GM23338 (cell line): ENCODE data around the gene MRPL38. TPM values are rescaled to one million over a fixed set of nuclear protein-coding genes. Genes with fewer than 3 reads are reported as not detected.

Experiments used
- ATAC-seq: fragments of 200-7000 bp; cut with Tn5 transposase; 3 replicates; pipeline ENCODE4 v1.9.1; 2020
- DNase-seq: peaks from one replicate; pipeline ENCODE4 v3.0.0-alpha.2; 2015; ENCODE audit warnings: low spot score
- H2AFZ ChIP-seq: fragments of 200-600 bp; sonication (generic); 2 replicates; pipeline ENCODE4 v1.8.0; 2016; ENCODE audit warnings: antibody characterized with exemption, mild to moderate bottlenecking, moderate library complexity
- H3F3A ChIP-seq: fragments of 200-600 bp; sonication (generic); replicated peaks from 2 replicates; pipeline ENCODE4 v1.8.0; 2017; ENCODE audit warnings: antibody characterized with exemption, mixed run types, low read depth
- H3K27ac ChIP-seq: fragments of 200-600 bp; sonication (generic); 2 replicates; pipeline ENCODE4 v1.6.1; 2016; ENCODE audit warnings: low read depth
- H3K27me3 ChIP-seq: fragments of 200-600 bp; sonication (generic); 2 replicates; pipeline ENCODE4 v1.8.0; 2016; ENCODE audit warnings: mild to moderate bottlenecking, mixed run types, moderate library complexity; ENCODE audit not compliant: insufficient read depth
- H3K36me3 ChIP-seq: fragments of 200-600 bp; sonication (generic); 2 replicates; pipeline ENCODE4 v1.8.0; 2016; ENCODE audit warnings: mild to moderate bottlenecking; ENCODE audit not compliant: insufficient read depth
- H3K4me1 ChIP-seq: fragments of 200-600 bp; sonication (generic); 2 replicates; pipeline ENCODE4 v1.8.0; 2016; ENCODE audit warnings: mild to moderate bottlenecking, moderate library complexity; ENCODE audit not compliant: insufficient read depth
- H3K4me2 ChIP-seq: fragments of 200-600 bp; sonication (generic); 2 replicates; pipeline ENCODE4 v1.7.1; 2017; ENCODE audit warnings: mixed run types
- H3K4me3 ChIP-seq: fragments of 200-600 bp; sonication (generic); 2 replicates; pipeline ENCODE4 v1.6.1; 2016; ENCODE audit warnings: mixed run types
- H3K79me2 ChIP-seq: fragments of 200-600 bp; sonication (generic); replicated peaks from 2 replicates; pipeline ENCODE4 v1.8.0; 2017; ENCODE audit warnings: mild to moderate bottlenecking; ENCODE audit not compliant: insufficient read depth
- H3K9me2 ChIP-seq: fragments of 200-600 bp; sonication (generic); 2 replicates; pipeline ENCODE4 v1.8.0; 2017; ENCODE audit not compliant: insufficient read depth
- H4K20me1 ChIP-seq: fragments of 200-600 bp; sonication (generic); replicated peaks from 2 replicates; pipeline ENCODE4 v1.8.0; 2017; ENCODE audit warnings: mild to moderate bottlenecking; ENCODE audit not compliant: insufficient read depth
- H3K27ac Mint-ChIP-seq: 2 replicates; pipeline ENCODE4 v1.8.0; 2020; ENCODE audit warnings: inconsistent platforms, mild to moderate bottlenecking, moderate library complexity, mixed read lengths
- H3K27me3 Mint-ChIP-seq: 3 replicates; pipeline ENCODE4 v1.8.0; 2022; ENCODE audit warnings: low read depth, mild to moderate bottlenecking, moderate library complexity, mixed read lengths, inconsistent platforms; ENCODE audit not compliant: insufficient read depth, poor library complexity
- H3K36me3 Mint-ChIP-seq: 3 replicates; pipeline ENCODE4 v1.8.0; 2021; ENCODE audit warnings: low read depth, mild to moderate bottlenecking, inconsistent platforms, moderate library complexity, mixed read lengths
- H3K4me1 Mint-ChIP-seq: 3 replicates; pipeline ENCODE4 v1.8.0; 2020; ENCODE audit warnings: mild to moderate bottlenecking, inconsistent platforms, mixed read lengths
- H3K4me3 Mint-ChIP-seq: 3 replicates; pipeline ENCODE4 v1.8.0; 2021; ENCODE audit warnings: moderate library complexity, mild to moderate bottlenecking, inconsistent platforms, mixed read lengths
- H3K9me3 Mint-ChIP-seq: 3 replicates; pipeline ENCODE4 v1.8.0; 2020; ENCODE audit warnings: moderate library complexity, mild to moderate bottlenecking, inconsistent platforms, mixed read lengths
- CREB1 ChIP-seq: fragments of 250-450 bp; sonication (Bioruptor Pico); IDR thresholded peaks from 2 replicates; pipeline ENCODE4 v1.5.0; 2020; ENCODE audit warnings: low read depth, mild to moderate bottlenecking, moderate library complexity
- EZH2 ChIP-seq: fragments of 200-600 bp; sonication (generic); IDR thresholded peaks from one replicate; pipeline ENCODE4 v1.8.0; 2017; ENCODE audit warnings: antibody characterized with exemption, mild to moderate bottlenecking, low read depth; ENCODE audit not compliant: unreplicated experiment
- EZH2phosphoT487 ChIP-seq: fragments of 200-600 bp; sonication (generic); IDR thresholded peaks from one replicate; pipeline ENCODE4 v1.8.1; 2018; ENCODE audit warnings: antibody characterized with exemption; ENCODE audit not compliant: unreplicated experiment
- JUNB ChIP-seq: IDR thresholded peaks from one replicate; pipeline ENCODE4 v1.6.1; 2016; ENCODE audit warnings: antibody characterized with exemption; ENCODE audit not compliant: unreplicated experiment
- NANOG ChIP-seq: IDR thresholded peaks from 2 replicates; pipeline ENCODE4 v1.6.1; 2016; ENCODE audit warnings: antibody characterized with exemption, borderline replicate concordance
- POLR2AphosphoS5 ChIP-seq: IDR thresholded peaks from 2 replicates; pipeline ENCODE4 v1.6.1; 2016; ENCODE audit warnings: antibody characterized with exemption, low read depth
- ZNF114 ChIP-seq: fragments of 250-450 bp; sonication (Bioruptor Pico); IDR thresholded peaks from 2 replicates; pipeline ENCODE4 v1.5.0; 2020; ENCODE audit warnings: mild to moderate bottlenecking, moderate library complexity
- ZNF331 ChIP-seq: fragments of 250-450 bp; sonication (Bioruptor Pico); IDR thresholded peaks from 2 replicates; pipeline ENCODE4 v1.5.0; 2020; ENCODE audit warnings: low read depth, mild to moderate bottlenecking, moderate library complexity
- polyA plus RNA-seq: library from polyadenylated mRNA; unstranded; fragments of >200 nt; fragmentation: Nextera tagmentation; extraction: Ambion mirVana; gene quantifications from 2 replicates; pipeline ENCODE4 v1.2.1, GENCODE V29; 2016
- total RNA-seq: library from RNA; depleted of rRNA; stranded (reverse); fragments of >200 nt; shearing (Covaris generic); gene quantifications from 2 replicates; pipeline ENCODE4 v1.2.3, GENCODE V29; 2014
- TF ChIP-seq, protein P1 (sequence below), 2 experiments: fragments of 200-600 bp in 1 of 2; sonication (generic) in 1 of 2; conservative IDR thresholded peaks; 2 replicates each; pipeline versions ENCODE4 v1.5.1 to v1.6.1; 2016 to 2017; ENCODE audit warnings: antibody characterized with exemption in 2 of 2, low read depth in 2 of 2, mild to moderate bottlenecking in 2 of 2, moderate library complexity in 1 of 2
- TF ChIP-seq, protein P2 (sequence below): IDR thresholded peaks from 2 replicates; pipeline ENCODE4 v1.6.1; 2016; ENCODE audit warnings: antibody characterized with exemption
- TF ChIP-seq, protein P3 (sequence below): fragments of 250-450 bp; sonication (Bioruptor Pico); IDR thresholded peaks from 2 replicates; pipeline ENCODE4 v1.5.0; 2020; ENCODE audit warnings: mild to moderate bottlenecking, moderate library complexity
- TF ChIP-seq, protein P4 (sequence below): IDR thresholded peaks from one replicate; pipeline ENCODE4 v1.6.1; 2018; ENCODE audit warnings: antibody characterized with exemption; ENCODE audit not compliant: unreplicated experiment

The MRPL38 gene
- total and polyA plus RNA-seq, 2 experiments from 2014 or later: 63.6 to 90.0 TPM

DNA sequence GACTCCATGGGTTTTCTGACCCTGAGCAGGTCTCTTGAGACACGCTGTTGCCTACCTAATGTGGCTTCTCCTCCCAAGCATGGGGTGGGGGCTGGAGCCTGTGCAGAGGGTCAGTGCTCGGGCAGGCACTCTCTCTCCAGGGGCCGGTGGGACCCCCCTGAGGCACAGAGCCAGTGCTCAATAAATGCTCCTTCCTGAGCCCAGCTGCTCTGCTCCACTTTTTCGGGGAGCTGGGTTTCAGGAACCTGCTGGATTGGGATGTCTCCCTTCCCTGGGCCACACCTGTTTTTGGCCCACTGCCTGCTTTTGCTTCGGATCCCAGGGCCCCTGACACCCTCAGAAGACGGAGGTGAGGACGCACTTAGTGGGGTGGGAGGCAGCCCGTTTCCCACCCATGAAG is 6.6 kb downstream of the MRPL38 start:
- 0 out of 2 replicates have a peak overlapping the region, but pooled peaks have one; percentile 81 for H3K27ac Mint-ChIP-seq
- DNase-seq (no peak), ATAC-seq (no peak)
- no peaks in the 10 kb centered on the region for H3K27me3 ChIP-seq
- H3K4me3 Mint-ChIP-seq: peak overlapping the region; percentile 83
- peaks cover 20% of the 10 kb centered on the region for H3K79me2 ChIP-seq
- no peak for TF ChIP-seq ZNF331 (CRISPR knock-in tag)
- no peak for TF ChIP-seq JUNB
- no peak for TF ChIP-seq NANOG
- TF ChIP-seq, protein P1, sequence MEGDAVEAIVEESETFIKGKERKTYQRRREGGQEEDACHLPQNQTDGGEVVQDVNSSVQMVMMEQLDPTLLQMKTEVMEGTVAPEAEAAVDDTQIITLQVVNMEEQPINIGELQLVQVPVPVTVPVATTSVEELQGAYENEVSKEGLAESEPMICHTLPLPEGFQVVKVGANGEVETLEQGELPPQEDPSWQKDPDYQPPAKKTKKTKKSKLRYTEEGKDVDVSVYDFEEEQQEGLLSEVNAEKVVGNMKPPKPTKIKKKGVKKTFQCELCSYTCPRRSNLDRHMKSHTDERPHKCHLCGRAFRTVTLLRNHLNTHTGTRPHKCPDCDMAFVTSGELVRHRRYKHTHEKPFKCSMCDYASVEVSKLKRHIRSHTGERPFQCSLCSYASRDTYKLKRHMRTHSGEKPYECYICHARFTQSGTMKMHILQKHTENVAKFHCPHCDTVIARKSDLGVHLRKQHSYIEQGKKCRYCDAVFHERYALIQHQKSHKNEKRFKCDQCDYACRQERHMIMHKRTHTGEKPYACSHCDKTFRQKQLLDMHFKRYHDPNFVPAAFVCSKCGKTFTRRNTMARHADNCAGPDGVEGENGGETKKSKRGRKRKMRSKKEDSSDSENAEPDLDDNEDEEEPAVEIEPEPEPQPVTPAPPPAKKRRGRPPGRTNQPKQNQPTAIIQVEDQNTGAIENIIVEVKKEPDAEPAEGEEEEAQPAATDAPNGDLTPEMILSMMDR (conservative IDR thresholded peaks at IDR 0.05; ENCODE audit: low read depth in 2 of 2): no peak
- no peak for TF ChIP-seq POLR2AphosphoS5
- no peak for TF ChIP-seq EZH2
- TF ChIP-seq, protein P2, sequence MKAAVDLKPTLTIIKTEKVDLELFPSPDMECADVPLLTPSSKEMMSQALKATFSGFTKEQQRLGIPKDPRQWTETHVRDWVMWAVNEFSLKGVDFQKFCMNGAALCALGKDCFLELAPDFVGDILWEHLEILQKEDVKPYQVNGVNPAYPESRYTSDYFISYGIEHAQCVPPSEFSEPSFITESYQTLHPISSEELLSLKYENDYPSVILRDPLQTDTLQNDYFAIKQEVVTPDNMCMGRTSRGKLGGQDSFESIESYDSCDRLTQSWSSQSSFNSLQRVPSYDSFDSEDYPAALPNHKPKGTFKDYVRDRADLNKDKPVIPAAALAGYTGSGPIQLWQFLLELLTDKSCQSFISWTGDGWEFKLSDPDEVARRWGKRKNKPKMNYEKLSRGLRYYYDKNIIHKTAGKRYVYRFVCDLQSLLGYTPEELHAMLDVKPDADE: no peak
- TF ChIP-seq ZNF114: no peak
- TF ChIP-seq, protein P3, sequence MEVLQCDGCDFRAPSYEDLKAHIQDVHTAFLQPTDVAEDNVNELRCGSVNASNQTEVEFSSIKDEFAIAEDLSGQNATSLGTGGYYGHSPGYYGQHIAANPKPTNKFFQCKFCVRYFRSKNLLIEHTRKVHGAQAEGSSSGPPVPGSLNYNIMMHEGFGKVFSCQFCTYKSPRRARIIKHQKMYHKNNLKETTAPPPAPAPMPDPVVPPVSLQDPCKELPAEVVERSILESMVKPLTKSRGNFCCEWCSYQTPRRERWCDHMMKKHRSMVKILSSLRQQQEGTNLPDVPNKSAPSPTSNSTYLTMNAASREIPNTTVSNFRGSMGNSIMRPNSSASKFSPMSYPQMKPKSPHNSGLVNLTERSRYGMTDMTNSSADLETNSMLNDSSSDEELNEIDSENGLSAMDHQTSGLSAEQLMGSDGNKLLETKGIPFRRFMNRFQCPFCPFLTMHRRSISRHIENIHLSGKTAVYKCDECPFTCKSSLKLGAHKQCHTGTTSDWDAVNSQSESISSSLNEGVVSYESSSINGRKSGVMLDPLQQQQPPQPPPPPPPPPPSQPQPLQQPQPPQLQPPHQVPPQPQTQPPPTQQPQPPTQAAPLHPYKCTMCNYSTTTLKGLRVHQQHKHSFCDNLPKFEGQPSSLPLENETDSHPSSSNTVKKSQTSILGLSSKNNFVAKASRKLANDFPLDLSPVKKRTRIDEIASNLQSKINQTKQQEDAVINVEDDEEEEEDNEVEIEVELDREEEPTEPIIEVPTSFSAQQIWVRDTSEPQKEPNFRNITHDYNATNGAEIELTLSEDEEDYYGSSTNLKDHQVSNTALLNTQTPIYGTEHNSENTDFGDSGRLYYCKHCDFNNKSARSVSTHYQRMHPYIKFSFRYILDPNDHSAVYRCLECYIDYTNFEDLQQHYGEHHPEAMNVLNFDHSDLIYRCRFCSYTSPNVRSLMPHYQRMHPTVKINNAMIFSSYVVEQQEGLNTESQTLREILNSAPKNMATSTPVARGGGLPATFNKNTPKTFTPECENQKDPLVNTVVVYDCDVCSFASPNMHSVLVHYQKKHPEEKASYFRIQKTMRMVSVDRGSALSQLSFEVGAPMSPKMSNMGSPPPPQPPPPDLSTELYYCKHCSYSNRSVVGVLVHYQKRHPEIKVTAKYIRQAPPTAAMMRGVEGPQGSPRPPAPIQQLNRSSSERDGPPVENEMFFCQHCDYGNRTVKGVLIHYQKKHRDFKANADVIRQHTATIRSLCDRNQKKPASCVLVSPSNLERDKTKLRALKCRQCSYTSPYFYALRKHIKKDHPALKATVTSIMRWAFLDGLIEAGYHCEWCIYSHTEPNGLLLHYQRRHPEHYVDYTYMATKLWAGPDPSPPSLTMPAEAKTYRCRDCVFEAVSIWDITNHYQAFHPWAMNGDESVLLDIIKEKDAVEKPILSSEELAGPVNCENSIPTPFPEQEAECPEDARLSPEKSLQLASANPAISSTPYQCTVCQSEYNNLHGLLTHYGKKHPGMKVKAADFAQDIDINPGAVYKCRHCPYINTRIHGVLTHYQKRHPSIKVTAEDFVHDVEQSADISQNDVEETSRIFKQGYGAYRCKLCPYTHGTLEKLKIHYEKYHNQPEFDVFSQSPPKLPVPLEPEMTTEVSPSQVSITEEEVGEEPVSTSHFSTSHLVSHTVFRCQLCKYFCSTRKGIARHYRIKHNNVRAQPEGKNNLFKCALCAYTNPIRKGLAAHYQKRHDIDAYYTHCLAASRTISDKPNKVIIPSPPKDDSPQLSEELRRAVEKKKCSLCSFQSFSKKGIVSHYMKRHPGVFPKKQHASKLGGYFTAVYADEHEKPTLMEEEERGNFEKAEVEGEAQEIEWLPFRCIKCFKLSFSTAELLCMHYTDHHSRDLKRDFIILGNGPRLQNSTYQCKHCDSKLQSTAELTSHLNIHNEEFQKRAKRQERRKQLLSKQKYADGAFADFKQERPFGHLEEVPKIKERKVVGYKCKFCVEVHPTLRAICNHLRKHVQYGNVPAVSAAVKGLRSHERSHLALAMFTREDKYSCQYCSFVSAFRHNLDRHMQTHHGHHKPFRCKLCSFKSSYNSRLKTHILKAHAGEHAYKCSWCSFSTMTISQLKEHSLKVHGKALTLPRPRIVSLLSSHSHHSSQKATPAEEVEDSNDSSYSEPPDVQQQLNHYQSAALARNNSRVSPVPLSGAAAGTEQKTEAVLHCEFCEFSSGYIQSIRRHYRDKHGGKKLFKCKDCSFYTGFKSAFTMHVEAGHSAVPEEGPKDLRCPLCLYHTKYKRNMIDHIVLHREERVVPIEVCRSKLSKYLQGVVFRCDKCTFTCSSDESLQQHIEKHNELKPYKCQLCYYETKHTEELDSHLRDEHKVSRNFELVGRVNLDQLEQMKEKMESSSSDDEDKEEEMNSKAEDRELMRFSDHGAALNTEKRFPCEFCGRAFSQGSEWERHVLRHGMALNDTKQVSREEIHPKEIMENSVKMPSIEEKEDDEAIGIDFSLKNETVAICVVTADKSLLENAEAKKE (CRISPR knock-in tag): no peak
- TF ChIP-seq CREB1 (CRISPR knock-in tag): no peak
- TF ChIP-seq, protein P4, sequence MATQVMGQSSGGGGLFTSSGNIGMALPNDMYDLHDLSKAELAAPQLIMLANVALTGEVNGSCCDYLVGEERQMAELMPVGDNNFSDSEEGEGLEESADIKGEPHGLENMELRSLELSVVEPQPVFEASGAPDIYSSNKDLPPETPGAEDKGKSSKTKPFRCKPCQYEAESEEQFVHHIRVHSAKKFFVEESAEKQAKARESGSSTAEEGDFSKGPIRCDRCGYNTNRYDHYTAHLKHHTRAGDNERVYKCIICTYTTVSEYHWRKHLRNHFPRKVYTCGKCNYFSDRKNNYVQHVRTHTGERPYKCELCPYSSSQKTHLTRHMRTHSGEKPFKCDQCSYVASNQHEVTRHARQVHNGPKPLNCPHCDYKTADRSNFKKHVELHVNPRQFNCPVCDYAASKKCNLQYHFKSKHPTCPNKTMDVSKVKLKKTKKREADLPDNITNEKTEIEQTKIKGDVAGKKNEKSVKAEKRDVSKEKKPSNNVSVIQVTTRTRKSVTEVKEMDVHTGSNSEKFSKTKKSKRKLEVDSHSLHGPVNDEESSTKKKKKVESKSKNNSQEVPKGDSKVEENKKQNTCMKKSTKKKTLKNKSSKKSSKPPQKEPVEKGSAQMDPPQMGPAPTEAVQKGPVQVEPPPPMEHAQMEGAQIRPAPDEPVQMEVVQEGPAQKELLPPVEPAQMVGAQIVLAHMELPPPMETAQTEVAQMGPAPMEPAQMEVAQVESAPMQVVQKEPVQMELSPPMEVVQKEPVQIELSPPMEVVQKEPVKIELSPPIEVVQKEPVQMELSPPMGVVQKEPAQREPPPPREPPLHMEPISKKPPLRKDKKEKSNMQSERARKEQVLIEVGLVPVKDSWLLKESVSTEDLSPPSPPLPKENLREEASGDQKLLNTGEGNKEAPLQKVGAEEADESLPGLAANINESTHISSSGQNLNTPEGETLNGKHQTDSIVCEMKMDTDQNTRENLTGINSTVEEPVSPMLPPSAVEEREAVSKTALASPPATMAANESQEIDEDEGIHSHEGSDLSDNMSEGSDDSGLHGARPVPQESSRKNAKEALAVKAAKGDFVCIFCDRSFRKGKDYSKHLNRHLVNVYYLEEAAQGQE: no peak
- no peak for TF ChIP-seq EZH2phosphoT487
- no peaks in the 10 kb centered on the region for H3K9me3 Mint-ChIP-seq
- H2AFZ ChIP-seq: no peak overlapping the region
- no peaks in the 10 kb centered on the region for H3K9me2 ChIP-seq
- H3K27me3 Mint-ChIP-seq: peaks cover 10% of the 10 kb centered on the region
- peaks cover 18% of the 10 kb centered on the region; the same call in 1 of the 2 replicates for H3K4me1 ChIP-seq
- peak overlapping the region; percentile 81; the same call in 1 of the 2 replicates for H3K27ac ChIP-seq
- H3K36me3 ChIP-seq: peaks cover 13% of the 10 kb centered on the region
- H3K4me2 ChIP-seq: no peak overlapping the region
- H3K4me1 Mint-ChIP-seq: peaks cover 26% of the 10 kb centered on the region
- peaks cover 35% of the 10 kb centered on the region for H3F3A ChIP-seq
- H3K36me3 Mint-ChIP-seq: peaks cover 47% of the 10 kb centered on the region
- H3K4me3 ChIP-seq: no peak overlapping the region
- H4K20me1 ChIP-seq: no peaks in the 10 kb centered on the region; the same call in 1 of the 2 replicates
